IMR-90 (cell line): Measurements from ENCODE around the gene WAS.

Source experiments
- CEBPB ChIP-seq: IDR thresholded peaks from 2 replicates; pipeline ENCODE4 v1.6.1; 2012; ENCODE audit warnings: low read depth, low read length, improper control_type of control experiment
- CHD1 ChIP-seq: IDR thresholded peaks from 2 replicates; pipeline ENCODE4 v1.6.1; 2012; ENCODE audit warnings: low read depth, low read length, improper control_type of control experiment
- ELK1 ChIP-seq: fragments of 150-350 bp; IDR thresholded peaks from 2 replicates; pipeline ENCODE4 v1.6.1; 2016; ENCODE audit warnings: low read depth, mild to moderate bottlenecking, low read length, moderate library complexity, borderline replicate concordance
- FOS ChIP-seq: fragments of 150-350 bp; IDR thresholded peaks from 2 replicates; pipeline ENCODE4 v1.6.1; 2016; ENCODE audit warnings: low read depth, low read length
- MAFK ChIP-seq: IDR thresholded peaks from 2 replicates; pipeline ENCODE4 v1.6.1; 2012; ENCODE audit warnings: low read depth, low read length, improper control_type of control experiment
- POLR2A ChIP-seq: IDR thresholded peaks from 2 replicates; pipeline ENCODE4 v1.6.1; 2012; ENCODE audit warnings: mild to moderate bottlenecking, low read depth, low read length
- RAD21 ChIP-seq: IDR thresholded peaks from 2 replicates; pipeline ENCODE4 v1.6.1; 2012; ENCODE audit warnings: low read length, improper control_type of control experiment
- RCOR1 ChIP-seq: IDR thresholded peaks from 2 replicates; pipeline ENCODE4 v1.6.1; 2012; ENCODE audit warnings: mild to moderate bottlenecking, low read length, improper control_type of control experiment; ENCODE audit not compliant: insufficient replicate concordance
- SMC3 ChIP-seq: fragments of 150-350 bp; IDR thresholded peaks from 2 replicates; pipeline ENCODE4 v1.6.1; 2016; ENCODE audit warnings: low read depth, mild to moderate bottlenecking, antibody characterized with exemption, low read length, moderate library complexity
- USF2 ChIP-seq: fragments of 150-350 bp; IDR thresholded peaks from 2 replicates; pipeline ENCODE4 v1.6.1; 2017; ENCODE audit warnings: mild to moderate bottlenecking, antibody characterized with exemption, low read length, low read depth
- TF ChIP-seq, protein P1 (sequence below): conservative IDR thresholded peaks from 2 replicates; pipeline ENCODE4 v1.5.1; 2012; ENCODE audit warnings: mild to moderate bottlenecking, low read depth, low read length, improper control_type of control experiment

DNA sequence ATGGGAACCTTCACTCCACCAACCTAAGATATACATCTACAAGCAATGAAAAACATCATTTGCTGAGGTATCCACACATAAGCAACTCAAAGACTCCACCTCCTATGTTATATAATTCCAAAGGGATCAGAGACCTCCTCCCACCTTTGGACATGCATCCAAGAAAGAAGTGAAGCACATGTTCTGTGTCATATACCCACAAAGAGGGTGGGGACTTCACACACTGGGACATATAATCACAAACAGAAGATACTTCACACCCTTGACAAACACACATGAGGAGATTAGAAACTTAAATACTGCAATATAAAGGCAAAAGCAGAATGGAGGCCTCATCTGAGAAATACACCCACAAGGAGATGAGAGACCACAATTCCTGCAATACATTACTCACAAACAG lies 38.3 kb downstream of the WAS start:
- TF ChIP-seq POLR2A (no peak), USF2 (no peak), SMC3 (no peak), CHD1 (no peak), ELK1 (no peak), FOS (no peak), RAD21 (no peak), CEBPB (no peak), RCOR1 (no peak), MAFK (no peak)
- TF ChIP-seq, protein P1, sequence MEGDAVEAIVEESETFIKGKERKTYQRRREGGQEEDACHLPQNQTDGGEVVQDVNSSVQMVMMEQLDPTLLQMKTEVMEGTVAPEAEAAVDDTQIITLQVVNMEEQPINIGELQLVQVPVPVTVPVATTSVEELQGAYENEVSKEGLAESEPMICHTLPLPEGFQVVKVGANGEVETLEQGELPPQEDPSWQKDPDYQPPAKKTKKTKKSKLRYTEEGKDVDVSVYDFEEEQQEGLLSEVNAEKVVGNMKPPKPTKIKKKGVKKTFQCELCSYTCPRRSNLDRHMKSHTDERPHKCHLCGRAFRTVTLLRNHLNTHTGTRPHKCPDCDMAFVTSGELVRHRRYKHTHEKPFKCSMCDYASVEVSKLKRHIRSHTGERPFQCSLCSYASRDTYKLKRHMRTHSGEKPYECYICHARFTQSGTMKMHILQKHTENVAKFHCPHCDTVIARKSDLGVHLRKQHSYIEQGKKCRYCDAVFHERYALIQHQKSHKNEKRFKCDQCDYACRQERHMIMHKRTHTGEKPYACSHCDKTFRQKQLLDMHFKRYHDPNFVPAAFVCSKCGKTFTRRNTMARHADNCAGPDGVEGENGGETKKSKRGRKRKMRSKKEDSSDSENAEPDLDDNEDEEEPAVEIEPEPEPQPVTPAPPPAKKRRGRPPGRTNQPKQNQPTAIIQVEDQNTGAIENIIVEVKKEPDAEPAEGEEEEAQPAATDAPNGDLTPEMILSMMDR, result no peak
